AG08396 (cell line): Measurements from ENCODE around the gene FOXK1.

Experiments
- DNase-seq: peaks from one replicate; pipeline ENCODE4 v3.0.0; 2012; ENCODE audit warnings: low spot score, mixed read lengths

The FOXK1 gene

GRCh38 chr7:4765776-4766490, 83.8 kb downstream of the FOXK1 start:
- no peak for DNase-seq

GRCh38 chr7:4766666-4767519, 84.8 kb downstream of the FOXK1 start:
- DNase-seq = no peak

- no peak for DNase-seq
These were observed 86.8 kb downstream of the FOXK1 start for GRCh38 chr7:4768597-4769569.

GRCh38 chr7:4769761-4770160, 87.7 kb downstream of the FOXK1 start:
- DNase-seq = no peak

- DNase-seq = no peak
These were observed 88.8 kb downstream of the FOXK1 start for GRCh38 chr7:4770886-4771285.

- no peak for DNase-seq
These were observed 89.6 kb downstream of the FOXK1 start for GRCh38 chr7:4771737-4772136.

- no peak for DNase-seq
These were observed 90.2 kb downstream of the FOXK1 start for GRCh38 chr7:4772306-4772705.

GRCh38 chr7:4774007-4774406, 91.9 kb downstream of the FOXK1 start:
- no peak for DNase-seq

- DNase-seq = peak; percentile 84
These were observed 92.7 kb downstream of the FOXK1 start for GRCh38 chr7:4774658-4775249.

GRCh38 chr7:4775250-4775847, 93.3 kb downstream of the FOXK1 start, which contains the start of gene AP5Z1:
Gene AP5Z1, plus strand, starts transcription at chr7:4775623. Its CDS starts 93 bp downstream, at chr7:4775716.
- peak; percentile 100 for DNase-seq

- peak; percentile 77 for DNase-seq
These were observed 93.9 kb downstream of the FOXK1 start for GRCh38 chr7:4775848-4776623.

GRCh38 chr7:4779118-4779517, 97.0 kb downstream of the FOXK1 start:
- DNase-seq = no peak

- no peak for DNase-seq
These were observed 99.4 kb downstream of the FOXK1 start for GRCh38 chr7:4781366-4782069.

- DNase-seq = no peak
These were observed 100.5 kb downstream of the FOXK1 start for GRCh38 chr7:4782333-4783291.

GRCh38 chr7:4783292-4783652, 101.2 kb downstream of the FOXK1 start:
- no peak for DNase-seq

- DNase-seq = no peak
These were observed 101.8 kb downstream of the FOXK1 start for GRCh38 chr7:4783762-4784351.

GRCh38 chr7:4784799-4785198, 102.7 kb downstream of the FOXK1 start:
- no peak for DNase-seq

GRCh38 chr7:4785371-4785770, 103.3 kb downstream of the FOXK1 start:
- DNase-seq = no peak
